Naive thymus-derived CD8-positive, alpha-beta T cell (primary cell): Measurements from ENCODE around the gene BCL7B. TPM values are rescaled to one million over a fixed set of nuclear protein-coding genes. Genes with fewer than 3 reads are reported as not detected.
"Not testable (repeated sequence)": the region's sequence is repeated elsewhere in the genome, so short reads cannot be mapped to it uniquely, and the experiment has no call there.

Source experiments
- ATAC-seq, 2 donors: fragments of 150-1000 bp; cut with Tn5 transposase in 1 of 2; sonication (Bioruptor Pico), chemical (Tn5 transposase) in 1 of 2; 1 replicate in 1 of 2; 2 replicates in 1 of 2; pipeline ENCODE4 v1.10.0; 2021; ENCODE audit warnings: mild to moderate bottlenecking in 2 of 2, moderate library complexity in 2 of 2
- POLR2A ChIA-PET: fragments of 350-600 bp; sonication (Branson Sonifier 250); formaldehyde crosslinking; loops from one replicate; lab custom pipeline; 2021; ENCODE audit warnings: antibody characterized with exemption; lab: Charles Lee
- DNase-seq, 10 donors: peaks; one replicate each; pipeline versions ENCODE4 v3.0.0 to v3.0.0-alpha.2; 2020 to 2022
- H3K27ac Mint-ChIP-seq, 10 donors: one replicate each; pipeline ENCODE4 v1.8.0; 2020 to 2022; ENCODE audit warnings: mild to moderate bottlenecking in 10 of 10, mixed read lengths in 10 of 10, moderate library complexity in 4 of 10, inconsistent platforms in 1 of 10
- H3K27me3 Mint-ChIP-seq, 5 donors: one replicate each; pipeline ENCODE4 v1.8.0; 2021 to 2022; ENCODE audit warnings: mixed read lengths in 5 of 5
- H3K36me3 Mint-ChIP-seq, 3 donors: one replicate each; pipeline ENCODE4 v1.8.0; 2020 to 2022; ENCODE audit warnings: mixed read lengths in 3 of 3, mild to moderate bottlenecking in 2 of 3, inconsistent platforms in 1 of 3
- H3K4me1 Mint-ChIP-seq, 4 donors: one replicate each; pipeline ENCODE4 v1.8.0; 2021 to 2022; ENCODE audit warnings: mixed read lengths in 4 of 4
- H3K4me3 Mint-ChIP-seq, 10 donors: one replicate each; pipeline ENCODE4 v1.8.0; 2020 to 2022; ENCODE audit warnings: mild to moderate bottlenecking in 10 of 10, mixed read lengths in 10 of 10, moderate library complexity in 6 of 10, inconsistent platforms in 1 of 10
- H3K9me3 Mint-ChIP-seq, 9 donors: one replicate each; pipeline ENCODE4 v1.8.0; 2020 to 2022; ENCODE audit warnings: mixed read lengths in 9 of 9, mild to moderate bottlenecking in 3 of 9, inconsistent platforms in 1 of 9, moderate library complexity in 1 of 9
- polyA plus RNA-seq, 3 donors: library from polyadenylated mRNA; unstranded; fragments of 300-500 nt; fragmentation: Illumina TruSeq; gene quantifications; one replicate each; pipeline ENCODE4 v1.2.3, GENCODE V29; 2021
- total RNA-seq, 8 experiments: library from RNA in 2 of 8; stranded (reverse) in 2 of 8; gene quantifications; one replicate each; pipeline ENCODE4 v1.2.3 and lab custom pipeline; 2021 to 2026

BCL7B gene
- total and polyA plus RNA-seq, 5 experiments from 2014 or later, result 59.5 to 96.3 (median 76.6) TPM

- ATAC-seq, result no peak
- Mint-ChIP-seq H3K27ac (peak overlapping the region in 4 of 10 donors; percentile 3 to 77 (median 54)), H3K4me3 (no peak overlapping the region), H3K9me3 (no peaks in the 10 kb centered on the region), H3K27me3 (no peaks in the 10 kb centered on the region), H3K4me1 (peaks cover 13 to 52% (median 29%) of the 10 kb centered on the region in 4 donors), H3K36me3 (peaks cover 0 to 80% (median 18%) of the 10 kb centered on the region in 3 donors)
- POLR2A ChIA-PET, result interaction anchor here (1.3 kb wide), 1 partner anchor 27 kb away, joined by 3 read pairs; the partner anchor contains the start of gene BAZ1B
- no peak for DNase-seq
Observed at GRCh38 chr7:73549176-73549575, 8.3 kb downstream of the BCL7B start.

GRCh38 chr7:73547841-73548240 lies 9.6 kb downstream of the BCL7B start:
- POLR2A ChIA-PET, result interaction anchor here (2.2 kb wide), 1 partner anchor 9 kb away, joined by 10 read pairs; the partner anchor contains the start of gene BCL7B

GRCh38 chr7:73544678-73545077 lies 12.8 kb downstream of the BCL7B start:
- peak overlapping the region in 1 of 10 donors; percentile 44 for H3K27ac Mint-ChIP-seq
- no peak for ATAC-seq

More at GRCh38 chr7:73547841-73548240, 9.6 kb downstream of the BCL7B start:
- Mint-ChIP-seq H3K27ac (peak overlapping the region in 2 of 10 donors; percentile 36 to 53), H3K4me3 (no peak overlapping the region), H3K4me1 (peaks cover 16 to 54% (median 30%) of the 10 kb centered on the region in 4 donors), H3K27me3 (no peaks in the 10 kb centered on the region), H3K9me3 (no peaks in the 10 kb centered on the region), H3K36me3 (peaks cover 0 to 78% (median 18%) of the 10 kb centered on the region in 3 donors)
- ATAC-seq (no peak), DNase-seq (no peak)

GRCh38 chr7:73541722-73542121 lies 15.8 kb downstream of the BCL7B start:
- Mint-ChIP-seq H3K27me3 (no peaks in the 10 kb centered on the region), H3K4me3 (no peak overlapping the region), H3K4me1 (peaks cover 10 to 33% (median 12%) of the 10 kb centered on the region in 4 donors), H3K9me3 (no peaks in the 10 kb centered on the region), H3K36me3 (peaks cover 0 to 85% (median 26%) of the 10 kb centered on the region in 3 donors), H3K27ac (peak overlapping the region in 2 of 10 donors; percentile 18 to 41)
- DNase-seq (peak in 1 of 10 donors; percentile 53), ATAC-seq (no peak)
- POLR2A ChIA-PET, result no interaction called here

More at GRCh38 chr7:73544678-73545077, 12.8 kb downstream of the BCL7B start:
- POLR2A ChIA-PET, result interaction anchor here (0.5 kb wide), 1 partner anchor 24 kb away, joined by 3 read pairs; no protein-coding TSS in a partner anchor
- peaks cover 18 to 55% (median 27%) of the 10 kb centered on the region in 4 donors for H3K4me1 Mint-ChIP-seq
- no peaks in the 10 kb centered on the region for H3K27me3 Mint-ChIP-seq
- peak in 1 of 10 donors; percentile 50 for DNase-seq
- peaks cover 0 to 84% (median 17%) of the 10 kb centered on the region in 3 donors for H3K36me3 Mint-ChIP-seq
- no peaks in the 10 kb centered on the region for H3K9me3 Mint-ChIP-seq
- H3K4me3 Mint-ChIP-seq, result no peak overlapping the region

GRCh38 chr7:73539709-73540108 lies 17.8 kb downstream of the BCL7B start:
- Mint-ChIP-seq H3K9me3 (no peaks in the 10 kb centered on the region), H3K36me3 (peaks cover 0 to 85% (median 29%) of the 10 kb centered on the region in 3 donors), H3K4me1 (peaks cover 2 to 21% (median 8%) of the 10 kb centered on the region in 4 donors), H3K27ac (no peak overlapping the region), H3K27me3 (no peaks in the 10 kb centered on the region), H3K4me3 (no peak overlapping the region)
- DNase-seq, result no peak
- ATAC-seq, result no peak
- POLR2A ChIA-PET, result no interaction called here

GRCh38 chr7:73538510-73538909 lies 19.0 kb downstream of the BCL7B start:
- POLR2A ChIA-PET, result interaction anchor here (0.7 to 2.9 kb wide), 4 partner anchors 16 to 179 kb away, joined by 3 to 9 read pairs (median 8); partner anchors contain the start of genes BAZ1B and TBL2
- not testable (repeated sequence) for DNase-seq, ATAC-seq, H3K27me3 Mint-ChIP-seq, H3K4me3 Mint-ChIP-seq, H3K9me3 Mint-ChIP-seq
- peaks cover 0 to 77% (median 29%) of the 10 kb centered on the region in 3 donors for H3K36me3 Mint-ChIP-seq
- peaks cover 2 to 14% (median 6%) of the 10 kb centered on the region in 4 donors for H3K4me1 Mint-ChIP-seq
- H3K27ac Mint-ChIP-seq, result peak overlapping the region in 2 of 10 donors; percentile 31 to 61

GRCh38 chr7:73537051-73537450 lies 20.4 kb downstream of the BCL7B start:
- Mint-ChIP-seq H3K4me1 (peaks cover 2 to 5% (median 5%) of the 10 kb centered on the region in 4 donors), H3K27me3 (no peaks in the 10 kb centered on the region), H3K27ac (peak overlapping the region in 4 of 10 donors; percentile 20 to 43 (median 28)), H3K4me3 (no peak overlapping the region), H3K9me3 (no peaks in the 10 kb centered on the region), H3K36me3 (peaks cover 0 to 62% (median 24%) of the 10 kb centered on the region in 3 donors)
- DNase-seq, result no peak
- ATAC-seq, result no peak
- POLR2A ChIA-PET, result interaction anchor here (2.9 kb wide), 1 partner anchor 15 kb away, joined by 9 read pairs; the partner anchor contains the start of gene BAZ1B

GRCh38 chr7:73536479-73536878 lies 21.0 kb downstream of the BCL7B start:
- Mint-ChIP-seq H3K4me3 (no peak overlapping the region), H3K27me3 (no peaks in the 10 kb centered on the region), H3K9me3 (no peaks in the 10 kb centered on the region), H3K4me1 (peaks cover 2 to 5% (median 3%) of the 10 kb centered on the region in 4 donors), H3K36me3 (peaks cover 0 to 56% (median 24%) of the 10 kb centered on the region in 3 donors), H3K27ac (peak overlapping the region in 3 of 10 donors; percentile 34 to 43 (median 35))
- DNase-seq, result no peak
- no peak for ATAC-seq
- POLR2A ChIA-PET, result interaction anchor here (0.7 to 2.9 kb wide), 2 partner anchors 14 to 198 kb away, joined by 6 to 9 read pairs; partner anchors contain the start of gene BAZ1B

GRCh38 chr7:73535918-73536317 lies 21.6 kb downstream of the BCL7B start:
- H3K27me3 Mint-ChIP-seq, H3K4me1 Mint-ChIP-seq, ATAC-seq, DNase-seq, H3K4me3 Mint-ChIP-seq, H3K9me3 Mint-ChIP-seq: not testable (repeated sequence)
- peak overlapping the region in 1 of 10 donors; percentile 75 for H3K27ac Mint-ChIP-seq
- POLR2A ChIA-PET, result interaction anchor here (0.7 to 2.9 kb wide), 2 partner anchors 14 to 199 kb away, joined by 6 to 9 read pairs; partner anchors contain the start of gene BAZ1B
- H3K36me3 Mint-ChIP-seq, result peaks cover 0 to 51% (median 21%) of the 10 kb centered on the region in 3 donors

GRCh38 chr7:73533742-73534141 lies 23.7 kb downstream of the BCL7B start:
- H3K27me3 Mint-ChIP-seq, result no peaks in the 10 kb centered on the region
- H3K27ac Mint-ChIP-seq, result peak overlapping the region in 1 of 10 donors; percentile 18
- no peaks in the 10 kb centered on the region for H3K9me3 Mint-ChIP-seq
- H3K36me3 Mint-ChIP-seq, result peaks cover 0 to 32% (median 17%) of the 10 kb centered on the region in 3 donors
- H3K4me1 Mint-ChIP-seq, result peaks cover 0 to 1% (median under 1%) of the 10 kb centered on the region in 4 donors
- no peak overlapping the region for H3K4me3 Mint-ChIP-seq
- POLR2A ChIA-PET, result no interaction called here
- DNase-seq, result no peak
- no peak for ATAC-seq

GRCh38 chr7:73532224-73532623 lies 25.3 kb downstream of the BCL7B start:
- Mint-ChIP-seq H3K4me3 (peak overlapping the region in 1 of 10 donors; percentile 69), H3K36me3 (peaks cover 0 to 18% (median 12%) of the 10 kb centered on the region in 3 donors), H3K27me3 (no peaks in the 10 kb centered on the region), H3K27ac (peak overlapping the region in 3 of 10 donors; percentile 18 to 37 (median 29)), H3K4me1 (peaks cover 8 to 12% (median 11%) of the 10 kb centered on the region in 4 donors), H3K9me3 (no peaks in the 10 kb centered on the region)
- POLR2A ChIA-PET, result no interaction called here
- ATAC-seq, result no peak
- DNase-seq, result no peak

GRCh38 chr7:73530800-73531199 lies 26.7 kb downstream of the BCL7B start:
- POLR2A ChIA-PET, result interaction anchor here (0.7 to 1.3 kb wide), 2 partner anchors 26 to 43 kb away, joined by 3 to 4 read pairs; no protein-coding TSS in a partner anchor
- Mint-ChIP-seq H3K9me3 (no peaks in the 10 kb centered on the region), H3K4me3 (no peak overlapping the region), H3K36me3 (peaks cover 0 to 4% (median 2%) of the 10 kb centered on the region in 3 donors), H3K27ac (peak overlapping the region in 1 of 10 donors; percentile 34), H3K27me3 (no peaks in the 10 kb centered on the region), H3K4me1 (peaks cover 13 to 21% (median 19%) of the 10 kb centered on the region in 4 donors)
- DNase-seq (no peak), ATAC-seq (no peak)
